ENCODE data around the gene PKD1L1.
"Not testable (repeated sequence)": the region's sequence is repeated elsewhere in the genome, so short reads cannot be mapped to it uniquely, and the experiment has no call there.

Gene PKD1L1

DNA sequence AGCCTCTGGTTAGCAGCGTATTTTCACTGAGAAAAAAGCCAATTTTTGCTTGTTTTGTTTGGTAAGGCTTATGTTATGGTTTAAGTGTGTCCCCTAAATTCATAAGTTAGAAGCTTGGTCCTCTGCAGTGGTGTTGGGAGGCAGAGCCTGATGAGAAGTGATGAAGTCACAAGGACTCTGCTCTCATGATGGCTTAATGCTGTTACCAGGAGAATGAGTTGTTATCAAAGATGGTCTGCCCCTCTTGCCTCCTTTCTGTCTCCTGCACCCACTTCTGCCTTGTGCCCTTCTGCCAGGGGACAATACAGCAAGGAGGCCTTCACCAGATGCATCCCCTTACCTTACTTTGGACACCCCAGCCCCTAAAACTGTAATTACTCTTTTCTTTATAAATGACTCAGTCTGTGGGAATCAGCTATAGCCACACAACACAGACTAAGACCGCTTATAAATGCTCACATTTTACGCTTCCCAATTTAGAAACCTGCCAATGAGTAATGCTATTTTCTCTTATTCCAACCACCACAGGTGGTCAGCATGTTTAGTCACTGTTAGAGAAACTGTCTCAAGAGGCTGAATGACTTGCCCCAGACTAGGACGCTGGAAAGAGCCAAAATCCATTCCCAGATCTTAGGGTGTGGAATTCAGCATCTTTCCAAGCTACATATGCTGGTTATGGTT is 6.1 kb upstream of the PKD1L1 start:
- no peak for DNase-seq

DNA sequence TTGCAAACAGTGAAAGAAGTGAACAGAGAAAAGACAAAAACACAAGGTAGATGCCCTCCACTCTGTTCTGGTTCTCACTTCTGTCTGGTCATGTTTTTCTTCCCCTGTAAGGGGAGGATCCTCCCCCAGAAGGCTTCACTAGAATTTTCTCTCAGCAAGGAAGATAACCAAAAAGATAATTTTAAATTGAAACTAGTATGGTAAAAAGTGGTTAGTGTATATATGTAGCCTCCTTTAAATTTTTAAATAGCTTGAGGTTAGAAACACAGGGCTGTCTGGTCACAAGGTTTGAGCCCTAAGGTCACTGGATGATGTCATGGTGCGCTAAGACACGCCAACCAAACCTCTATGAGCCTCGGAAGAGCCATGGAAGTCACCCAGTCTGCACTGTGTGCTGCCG is 5.6 kb upstream of the PKD1L1 start:
- DNase-seq: no peak

DNA sequence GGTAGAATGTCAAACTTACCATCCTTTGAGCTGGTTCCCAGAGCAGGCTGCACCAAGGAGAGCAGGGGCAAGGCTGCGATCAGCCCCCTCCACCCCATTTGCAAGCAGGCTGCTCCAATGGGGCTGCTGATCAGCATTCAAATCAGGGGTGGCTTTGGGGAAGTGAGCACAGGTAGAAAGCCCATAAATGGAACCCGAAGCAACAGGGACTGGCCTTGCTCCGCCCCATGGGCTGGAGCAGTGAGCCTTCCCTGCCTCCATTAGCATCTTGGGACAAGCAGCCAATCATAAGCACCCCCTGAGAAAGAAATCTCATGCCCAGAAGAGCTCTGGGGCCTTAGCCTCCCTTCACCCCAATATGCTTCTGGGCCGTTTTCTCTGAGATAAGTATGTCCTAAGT is 4.0 kb upstream of the PKD1L1 start:
- no peak for DNase-seq

GRCh38 chr7:47951374-47951773 is 3.1 kb upstream of the PKD1L1 start:
- no peak for DNase-seq

- no peak for DNase-seq
Observed at GRCh38 chr7:47950714-47951113, 2.4 kb upstream of the PKD1L1 start.

DNA sequence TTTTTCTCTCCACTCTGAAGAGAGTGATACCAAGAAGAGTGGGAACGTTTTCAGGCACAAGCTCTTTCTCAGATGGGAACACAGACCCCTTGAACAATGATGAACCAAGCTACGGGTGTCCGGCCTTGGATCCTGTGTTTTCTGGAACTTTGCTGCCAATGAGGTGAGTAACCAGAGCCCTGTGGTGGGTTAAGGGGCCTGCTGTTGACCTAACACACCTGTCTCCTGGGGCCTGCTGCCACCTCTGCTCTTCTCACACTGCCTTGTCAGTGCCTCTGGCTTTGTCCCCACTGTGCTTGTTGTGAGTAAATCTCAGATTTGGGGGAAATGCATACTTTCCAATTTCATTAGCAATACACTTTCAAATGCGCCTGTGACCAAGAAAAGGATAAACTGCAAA is 1.4 kb upstream of the PKD1L1 start:
- no peak for DNase-seq

GRCh38 chr7:47947355-47947749 is 914 bp downstream of the PKD1L1 start:
- no peak for DNase-seq

DNA sequence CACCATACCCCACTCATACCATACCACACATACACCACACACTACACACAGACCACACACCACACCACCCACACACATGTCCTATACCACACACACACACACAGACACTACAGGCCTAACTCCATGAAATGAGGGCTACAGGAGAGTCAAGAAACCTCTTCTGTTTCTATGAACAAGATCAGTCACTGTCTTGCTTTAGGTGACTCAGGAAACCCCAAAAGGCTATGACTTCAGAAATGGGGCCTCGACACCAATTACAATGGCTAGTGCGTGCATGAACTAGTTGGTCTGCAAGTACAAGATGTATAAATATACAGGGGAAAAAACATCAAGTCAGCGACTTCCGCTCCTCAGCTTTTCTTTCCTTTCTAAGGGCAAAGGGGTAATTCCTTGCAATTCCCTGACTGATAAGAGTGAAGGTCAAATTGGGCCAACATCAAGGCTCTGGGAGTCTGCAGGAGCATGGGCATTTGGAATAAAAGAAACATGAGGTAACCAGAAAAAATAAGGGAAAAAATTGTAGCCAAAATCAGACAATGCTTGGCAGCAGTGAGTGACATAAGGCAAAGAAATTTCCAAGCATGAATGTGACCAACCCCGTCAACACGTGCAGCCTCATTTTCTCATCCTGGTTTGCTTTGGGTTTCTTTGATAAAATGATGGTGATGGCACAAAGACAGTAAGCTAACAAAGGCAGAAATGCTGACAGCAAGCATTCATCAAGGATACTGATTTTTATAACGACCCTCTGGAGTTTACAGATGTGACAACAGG is 1.5 kb downstream of the PKD1L1 start:
- no peak for DNase-seq

DNA sequence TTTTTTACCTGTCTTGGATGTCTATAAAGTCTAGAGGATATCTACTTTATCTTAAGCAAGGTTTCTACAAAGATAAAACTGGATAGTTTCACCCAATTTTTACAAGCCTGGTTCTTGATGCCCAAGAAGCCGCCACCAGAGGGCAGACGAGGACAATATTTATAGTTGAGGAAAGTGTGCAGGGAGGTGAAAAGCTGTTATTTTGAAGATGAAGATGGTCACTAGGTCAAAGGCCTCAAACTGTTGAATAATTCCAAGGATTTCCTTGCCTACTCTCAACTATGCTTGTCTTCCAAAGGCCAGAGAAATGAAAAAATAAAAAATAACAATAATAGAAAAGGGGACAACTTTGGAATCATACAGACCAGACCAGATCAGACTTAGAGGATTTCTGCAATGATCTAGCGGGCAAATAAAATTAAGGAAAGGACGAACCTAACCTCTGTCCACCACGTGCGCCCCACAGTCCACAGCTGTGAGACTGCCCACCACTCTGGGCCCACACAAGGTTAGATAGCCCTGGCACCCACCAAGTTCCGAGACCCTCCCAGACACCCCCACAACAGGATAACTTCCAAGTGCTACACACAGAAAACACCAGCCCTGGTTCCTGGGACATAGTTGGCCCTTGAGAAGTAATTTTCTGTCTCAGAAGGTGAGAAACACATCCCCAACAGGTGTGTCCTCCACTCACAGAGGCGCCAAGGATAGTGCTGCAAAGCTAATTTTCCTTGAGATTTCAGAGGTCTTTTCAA is 2.8 kb downstream of the PKD1L1 start:
- DNase-seq: no peak

DNA sequence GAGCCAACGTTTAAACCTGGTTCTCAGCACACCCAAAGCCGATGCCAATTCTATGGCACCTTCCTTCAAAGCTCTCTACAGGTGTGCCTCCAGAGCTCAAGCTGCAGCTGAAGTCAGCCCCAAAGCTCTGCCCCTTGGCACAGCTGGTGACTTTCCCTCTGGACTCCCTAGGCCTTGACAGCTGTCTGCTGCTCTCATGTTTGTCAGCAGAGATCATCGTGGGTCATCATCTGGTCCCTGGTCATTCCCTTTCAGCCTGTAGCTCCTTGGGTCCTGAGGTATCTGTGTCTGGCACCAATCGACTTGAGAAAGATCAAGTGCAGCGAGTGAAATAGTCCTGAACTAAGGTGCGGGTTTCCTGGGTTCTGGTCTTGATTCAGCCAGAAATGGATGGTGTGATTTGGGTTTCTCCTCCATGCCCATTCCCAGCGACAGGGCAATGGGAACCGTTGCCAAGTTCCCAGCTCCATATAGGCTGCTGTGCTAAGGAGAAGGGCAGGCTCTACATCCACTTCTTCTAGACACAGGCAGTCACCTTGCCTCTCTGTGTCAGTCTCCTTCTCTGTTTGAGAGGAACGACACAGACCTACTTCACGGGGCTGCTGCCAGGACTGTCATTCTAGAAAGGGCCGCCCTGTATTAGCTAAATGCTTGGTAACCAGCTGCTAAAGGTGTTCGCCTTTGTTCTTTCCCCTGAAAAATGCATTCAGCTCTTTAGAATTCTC is 3.6 kb downstream of the PKD1L1 start:
- DNase-seq: no peak

DNA sequence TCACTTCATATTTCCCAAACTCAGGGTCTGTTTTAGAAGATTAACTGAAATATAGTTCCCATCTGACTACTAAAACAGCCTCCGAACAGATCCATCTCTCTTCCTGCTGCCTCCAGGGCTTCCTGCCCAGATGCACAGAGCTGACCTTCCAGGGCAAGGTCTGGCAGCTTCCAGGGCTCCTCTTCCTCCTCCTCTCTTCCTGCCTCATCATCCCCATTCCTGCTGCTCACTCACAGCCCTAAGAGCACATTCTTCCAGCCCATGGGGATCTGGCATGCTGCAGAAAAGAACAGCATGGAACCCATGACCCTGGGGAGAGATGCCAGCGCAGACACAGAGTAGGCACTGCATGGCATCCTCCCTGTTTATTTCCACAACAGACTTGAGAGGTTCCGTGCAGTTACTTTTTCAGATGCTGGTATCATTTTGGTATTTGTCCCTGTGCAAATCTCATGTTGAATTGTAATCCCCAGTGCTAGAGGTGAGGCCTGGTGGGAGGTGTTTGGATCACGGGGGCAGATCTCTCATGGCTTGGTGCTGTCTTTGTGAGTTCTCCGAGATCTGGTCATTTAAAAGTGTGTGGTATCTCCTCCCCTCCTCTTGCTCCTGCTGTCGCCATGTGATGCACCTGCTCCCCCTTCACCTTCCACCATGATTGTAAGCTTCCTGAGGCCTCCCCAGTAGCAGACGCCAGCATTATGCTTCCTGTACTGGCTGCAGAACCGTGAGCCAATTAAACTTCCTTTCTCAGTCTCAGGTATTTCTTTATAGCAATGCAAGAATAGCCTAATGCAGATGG is 4.4 kb downstream of the PKD1L1 start:
- no peak for DNase-seq

DNA sequence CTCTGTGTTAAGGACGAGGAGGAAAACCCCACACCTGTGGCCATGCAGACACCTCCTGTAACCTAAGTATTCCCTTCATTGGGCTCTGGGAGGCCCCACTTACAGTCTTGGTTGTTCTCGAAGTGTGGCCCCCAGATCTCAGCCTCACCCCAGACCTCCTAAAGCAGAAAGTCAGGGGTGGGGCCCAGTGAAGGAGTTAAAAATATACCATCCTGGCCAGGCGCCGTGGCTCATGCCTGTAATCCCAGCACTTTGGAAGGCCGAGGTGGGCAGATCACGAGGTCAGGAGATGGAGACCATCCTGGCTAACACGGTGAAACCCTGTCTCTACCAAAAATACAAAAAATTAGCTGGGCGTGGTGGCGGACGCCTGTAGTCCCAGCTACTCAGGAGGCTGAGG is 5.6 kb downstream of the PKD1L1 start:
- DNase-seq: not testable (repeated sequence)

GRCh38 chr7:47942132-47942531 is 6.1 kb downstream of the PKD1L1 start:
- no peak for DNase-seq

- no peak for DNase-seq
Observed at GRCh38 chr7:47941136-47941844, 7.0 kb downstream of the PKD1L1 start.

DNA sequence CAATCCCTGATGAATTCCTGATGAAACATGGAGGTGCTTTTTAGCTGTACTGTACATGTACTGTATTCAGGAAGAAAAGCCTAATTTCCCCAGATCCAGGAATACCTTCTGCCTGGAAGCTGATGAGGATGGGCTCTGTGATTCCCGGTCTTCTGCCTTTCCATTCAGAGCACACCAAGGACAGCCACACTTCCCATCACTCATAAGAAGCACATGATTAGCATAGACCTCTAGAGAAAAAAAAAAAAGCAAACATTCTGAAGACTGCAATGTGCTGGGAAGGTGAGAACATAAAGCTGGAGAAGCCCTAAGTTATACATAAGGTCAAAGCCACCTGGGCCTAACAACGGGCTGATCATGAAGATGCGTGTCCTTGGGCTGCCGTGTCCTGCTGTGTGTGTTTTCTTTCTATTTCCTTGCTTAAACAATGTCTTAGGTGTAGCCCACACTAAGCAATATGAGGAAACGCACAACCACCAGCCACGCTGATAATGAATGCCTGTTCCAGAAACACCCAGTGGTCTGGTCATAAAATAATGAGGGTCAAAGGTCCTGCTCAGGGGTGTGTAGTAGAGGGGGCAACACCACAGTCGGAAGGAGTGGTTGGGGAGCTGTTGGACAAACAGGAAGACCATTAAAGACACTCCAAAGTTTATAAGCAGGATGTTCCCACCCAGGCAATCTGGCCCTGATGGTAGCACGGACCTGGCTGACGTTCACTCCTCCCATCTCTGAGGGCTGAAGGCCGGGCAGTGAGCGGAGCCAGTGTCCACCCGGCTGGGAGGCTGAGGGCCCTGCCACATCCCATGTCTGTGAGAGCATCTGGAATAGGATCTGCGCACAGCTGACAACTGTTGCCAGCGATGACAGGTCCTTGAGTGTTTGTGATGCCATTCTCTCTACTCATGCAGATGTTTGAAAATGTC is 7.9 kb downstream of the PKD1L1 start:
- DNase-seq: no peak

GRCh38 chr7:47939425-47940036 is 8.7 kb downstream of the PKD1L1 start:
- DNase-seq: no peak

DNA sequence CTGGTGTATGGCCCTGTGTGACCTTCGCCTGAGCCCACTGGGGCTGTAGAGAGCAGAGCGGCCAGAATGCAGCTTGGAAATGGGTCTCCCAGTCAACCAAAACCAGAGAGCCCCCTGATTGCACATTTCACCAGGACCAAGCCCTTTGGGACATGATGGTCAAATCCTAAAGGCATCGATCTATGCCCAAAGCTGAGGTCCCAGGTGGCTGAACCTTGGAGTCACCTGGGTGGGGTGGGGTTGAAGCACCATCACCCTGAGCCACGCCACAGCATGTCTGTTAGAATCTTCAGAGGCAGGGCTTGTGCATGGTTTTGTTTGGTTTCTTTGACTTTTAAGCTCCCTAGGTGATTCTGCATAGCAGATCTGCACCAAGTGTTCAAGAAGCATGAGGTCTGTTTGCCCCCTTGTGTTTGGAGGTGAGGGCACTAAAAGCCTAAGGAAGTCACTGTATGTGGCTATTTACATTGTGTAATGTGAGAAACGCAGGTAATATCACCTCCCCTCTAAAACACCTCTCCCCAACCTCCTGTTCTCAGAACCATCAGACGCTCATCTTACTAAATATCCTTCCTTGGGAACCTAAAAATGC is 9.6 kb downstream of the PKD1L1 start:
- no peak for DNase-seq

DNA sequence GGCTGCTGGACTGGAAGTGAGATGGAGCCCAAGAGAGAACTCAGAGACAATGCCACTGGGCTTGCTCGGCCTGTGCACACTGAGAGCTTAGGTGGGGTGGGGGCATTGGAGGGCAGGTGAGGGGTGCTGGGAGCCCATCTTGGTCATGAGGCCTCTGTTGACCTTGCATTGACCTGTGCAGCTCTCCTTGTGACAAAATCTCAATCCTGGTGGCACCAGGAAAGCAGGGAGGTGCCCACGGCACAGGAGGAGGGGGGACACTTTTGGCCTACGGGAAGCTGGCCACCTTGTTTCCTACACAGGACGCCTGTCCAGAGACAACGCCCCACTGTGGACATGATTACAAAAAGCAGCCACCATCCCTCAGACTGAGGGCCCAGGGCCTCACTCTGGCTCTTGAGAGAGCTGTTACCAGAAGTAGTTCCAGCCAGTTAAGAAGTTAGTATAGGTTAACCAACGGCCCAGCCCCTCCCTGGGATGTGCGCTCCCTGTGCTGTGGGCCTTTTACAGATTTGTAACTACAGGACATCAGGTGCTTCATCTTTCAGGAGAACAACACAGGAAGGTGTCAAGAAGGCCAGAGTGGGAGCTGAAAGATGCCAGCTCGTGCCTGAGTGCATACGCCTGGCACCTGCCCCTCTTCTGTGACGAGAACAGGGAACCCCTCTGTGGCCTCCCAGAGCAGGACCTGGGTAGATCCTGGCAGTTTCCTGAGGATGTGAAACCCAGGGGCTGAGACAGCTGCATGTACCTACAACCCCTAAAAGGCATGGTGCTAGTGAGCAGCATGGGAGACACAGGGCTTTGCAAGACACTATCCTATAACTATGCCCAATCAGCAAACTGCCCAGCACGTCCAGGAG is 10.3 kb downstream of the PKD1L1 start:
- no peak for DNase-seq
